GM18507 (cell line): ENCODE results near the gene DHH.

Experiments
- DNase-seq: peaks from one replicate; pipeline ENCODE4 v3.0.0; 2011; ENCODE audit warnings: low read depth; ENCODE audit not compliant: insufficient read length; ENCODE audit errors: extremely low spot score
- FAIRE-seq: peaks from 2 replicates; lab custom pipeline; 2011; peaks lifted over from hg19 to GRCh38; lab: Jason Lieb, UNC

DHH gene

GRCh38 chr12:49039421-49040363, 54.9 kb downstream of the DHH start:
- no peak for DNase-seq
- FAIRE-seq, result no peak

GRCh38 chr12:49038291-49038955, 56.2 kb downstream of the DHH start:
- DNase-seq (no peak), FAIRE-seq (no peak)

DNA sequence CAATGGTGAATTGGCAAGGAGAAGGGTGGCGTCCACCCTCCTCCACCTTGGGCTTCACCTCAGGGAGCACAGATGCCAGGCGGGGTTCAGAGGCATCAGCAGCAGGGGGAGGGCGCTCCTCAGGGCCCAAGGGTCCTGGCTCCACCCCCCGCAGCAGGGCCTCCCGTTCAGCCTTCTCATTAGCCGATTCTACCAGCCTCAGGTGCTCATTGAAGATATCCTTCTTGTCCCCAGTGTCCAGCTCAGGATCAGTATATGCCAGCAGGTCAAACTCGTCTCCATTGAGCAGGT, 56.7 kb downstream of the DHH start:
- no peak for FAIRE-seq
- DNase-seq, result no peak

DNA sequence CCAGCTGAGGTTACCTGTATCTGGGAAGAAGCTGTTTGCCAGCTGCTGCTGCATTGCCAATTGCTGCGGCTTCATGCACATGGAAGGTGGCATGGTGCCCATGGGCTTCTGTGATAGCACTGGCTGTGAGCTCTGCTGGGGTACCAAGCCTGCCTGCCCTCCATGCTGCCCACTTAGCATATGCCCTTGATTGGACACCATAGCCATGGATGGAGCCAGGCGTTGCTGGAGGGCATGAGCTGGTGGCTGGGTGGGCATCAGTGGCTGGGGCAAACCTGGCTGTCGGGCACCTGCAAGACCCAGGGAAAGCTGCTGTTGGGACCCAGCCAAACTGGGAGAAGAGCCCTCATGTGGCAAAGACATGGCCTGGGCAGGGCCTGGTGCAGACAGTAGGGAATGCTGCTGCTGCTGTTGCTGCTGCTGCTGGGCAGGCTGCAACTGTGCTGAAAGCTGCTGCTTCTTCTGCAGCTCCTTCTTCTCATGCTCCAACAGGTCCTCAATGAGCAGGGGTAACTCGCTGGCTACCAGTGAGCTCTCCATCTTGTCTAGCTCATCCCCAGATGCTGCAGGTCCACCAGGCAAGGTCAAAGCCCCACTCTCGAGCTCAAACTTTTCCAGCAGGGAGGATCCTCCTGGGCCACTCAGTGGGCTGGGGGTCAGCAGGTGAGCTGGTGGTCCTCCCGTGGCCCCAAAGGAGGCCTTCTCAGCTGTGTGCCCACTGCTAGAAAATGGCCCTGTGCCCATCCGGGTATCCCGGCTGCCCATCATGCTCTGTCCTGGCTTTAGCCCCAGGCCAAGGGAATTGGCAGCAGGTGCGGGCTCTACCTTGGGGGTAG, 57.3 kb downstream of the DHH start:
- DNase-seq (no peak), FAIRE-seq (no peak)
